OCI-LY1 (cell line): ENCODE results near the gene FN1.

Source experiments
- H2AFZ ChIP-seq: fragments of 200-600 bp; sonication (generic), shearing (Covaris generic); 2 replicates; pipeline ENCODE4 v1.6.0; 2014; ENCODE audit warnings: antibody characterized with exemption, mild to moderate bottlenecking, low read length
- H3F3A ChIP-seq: fragments of 200-600 bp; sonication (generic), shearing (Covaris generic); 2 replicates; pipeline ENCODE4 v1.6.0; 2014; ENCODE audit warnings: mild to moderate bottlenecking, antibody characterized with exemption, low read length, moderate library complexity; ENCODE audit not compliant: insufficient read depth
- H3K27ac ChIP-seq: fragments of 200-600 bp; sonication (generic); 2 replicates; pipeline ENCODE4 v1.5.1; 2014; ENCODE audit warnings: low read length, mixed run types, mild to moderate bottlenecking, low read depth; ENCODE audit not compliant: poor library complexity, severe bottlenecking
- H3K27me3 ChIP-seq: fragments of 200-600 bp; sonication (generic); 2 replicates; pipeline ENCODE4 v1.6.0; 2014; ENCODE audit warnings: antibody characterized with exemption, mild to moderate bottlenecking, low read length, moderate library complexity; ENCODE audit not compliant: insufficient read depth
- H3K36me3 ChIP-seq: fragments of 200-600 bp; sonication (generic); 2 replicates; pipeline ENCODE4 v1.6.1; 2014; ENCODE audit warnings: mild to moderate bottlenecking, antibody characterized with exemption, low read length, moderate library complexity, mixed read lengths; ENCODE audit not compliant: insufficient read depth
- H3K4me1 ChIP-seq: fragments of 200-600 bp; sonication (generic); 2 replicates; pipeline ENCODE4 v1.5.1; 2014; ENCODE audit warnings: mild to moderate bottlenecking, low read length, moderate library complexity; ENCODE audit not compliant: insufficient read depth, severe bottlenecking
- H3K4me2 ChIP-seq: fragments of 200-600 bp; sonication (generic), shearing (Covaris generic); 2 replicates; pipeline ENCODE4 v1.6.1; 2014; ENCODE audit warnings: low read length
- H3K4me3 ChIP-seq: fragments of 200-600 bp; sonication (generic); 2 replicates; pipeline ENCODE4 v1.5.1; 2014; ENCODE audit warnings: low read length, low read depth, mild to moderate bottlenecking, mixed read lengths; ENCODE audit not compliant: poor library complexity, severe bottlenecking
- H3K79me2 ChIP-seq: fragments of 200-600 bp; shearing (Covaris generic); 2 replicates; pipeline ENCODE4 v1.6.1; 2016; ENCODE audit warnings: mixed run types, low read length, mixed read lengths; ENCODE audit not compliant: insufficient read depth
- H3K9ac ChIP-seq: fragments of 200-600 bp; sonication (generic), shearing (Covaris generic); 2 replicates; pipeline ENCODE4 v1.6.1; 2014; ENCODE audit warnings: mild to moderate bottlenecking, low read length, mixed read lengths
- H3K9me2 ChIP-seq: fragments of 200-600 bp; sonication (generic), shearing (Covaris generic); 2 replicates; pipeline ENCODE4 v1.6.1; 2014; ENCODE audit warnings: low read depth, mild to moderate bottlenecking, low read length, mixed read lengths
- H3K9me3 ChIP-seq: fragments of 200-600 bp; shearing (Covaris generic); 2 replicates; pipeline ENCODE4 v1.6.1; 2014; ENCODE audit warnings: low read length, mixed read lengths
- H4K20me1 ChIP-seq: fragments of 200-600 bp; sonication (generic), shearing (Covaris generic); 2 replicates; pipeline ENCODE4 v1.6.0; 2016; ENCODE audit warnings: mild to moderate bottlenecking, low read length; ENCODE audit not compliant: insufficient read depth
- EZH2 ChIP-seq: fragments of 200-600 bp; sonication (generic), shearing (Covaris generic); IDR thresholded peaks from 2 replicates; pipeline ENCODE4 v1.8.0; 2017; ENCODE audit warnings: borderline replicate concordance, mixed run types, mild to moderate bottlenecking, antibody characterized with exemption, low read length, moderate library complexity, mixed read lengths
- TF ChIP-seq, protein P1 (sequence below): fragments of 200-600 bp; sonication (generic), shearing (Covaris generic); IDR thresholded peaks from 2 replicates; pipeline ENCODE4 v1.5.1; 2017; ENCODE audit warnings: mild to moderate bottlenecking, antibody characterized with exemption, low read length, moderate library complexity, mixed read lengths

The FN1 gene

DNA sequence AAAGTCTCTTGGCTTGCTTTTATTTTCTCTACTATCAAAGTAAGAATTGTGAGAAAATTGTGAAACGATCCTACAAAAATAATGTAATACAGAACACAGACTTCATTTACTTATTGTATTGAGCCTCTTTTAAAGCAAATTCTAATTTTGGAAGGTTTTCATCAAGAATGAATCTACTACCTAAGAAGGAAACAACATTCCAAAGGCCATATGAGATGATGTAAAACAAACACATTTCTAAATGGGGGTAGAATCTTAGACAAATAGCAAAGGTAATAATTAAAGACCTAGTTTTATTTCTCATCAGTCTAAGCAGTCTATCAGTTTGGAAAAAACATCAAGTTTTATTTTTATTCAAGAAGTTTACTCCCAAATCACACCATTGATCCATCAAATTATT, 20.6 kb downstream of the FN1 start:
- no peak for TF ChIP-seq EZH2
- TF ChIP-seq, protein P1, sequence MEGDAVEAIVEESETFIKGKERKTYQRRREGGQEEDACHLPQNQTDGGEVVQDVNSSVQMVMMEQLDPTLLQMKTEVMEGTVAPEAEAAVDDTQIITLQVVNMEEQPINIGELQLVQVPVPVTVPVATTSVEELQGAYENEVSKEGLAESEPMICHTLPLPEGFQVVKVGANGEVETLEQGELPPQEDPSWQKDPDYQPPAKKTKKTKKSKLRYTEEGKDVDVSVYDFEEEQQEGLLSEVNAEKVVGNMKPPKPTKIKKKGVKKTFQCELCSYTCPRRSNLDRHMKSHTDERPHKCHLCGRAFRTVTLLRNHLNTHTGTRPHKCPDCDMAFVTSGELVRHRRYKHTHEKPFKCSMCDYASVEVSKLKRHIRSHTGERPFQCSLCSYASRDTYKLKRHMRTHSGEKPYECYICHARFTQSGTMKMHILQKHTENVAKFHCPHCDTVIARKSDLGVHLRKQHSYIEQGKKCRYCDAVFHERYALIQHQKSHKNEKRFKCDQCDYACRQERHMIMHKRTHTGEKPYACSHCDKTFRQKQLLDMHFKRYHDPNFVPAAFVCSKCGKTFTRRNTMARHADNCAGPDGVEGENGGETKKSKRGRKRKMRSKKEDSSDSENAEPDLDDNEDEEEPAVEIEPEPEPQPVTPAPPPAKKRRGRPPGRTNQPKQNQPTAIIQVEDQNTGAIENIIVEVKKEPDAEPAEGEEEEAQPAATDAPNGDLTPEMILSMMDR = no peak
- no peak overlapping the region for H3K9ac ChIP-seq

DNA sequence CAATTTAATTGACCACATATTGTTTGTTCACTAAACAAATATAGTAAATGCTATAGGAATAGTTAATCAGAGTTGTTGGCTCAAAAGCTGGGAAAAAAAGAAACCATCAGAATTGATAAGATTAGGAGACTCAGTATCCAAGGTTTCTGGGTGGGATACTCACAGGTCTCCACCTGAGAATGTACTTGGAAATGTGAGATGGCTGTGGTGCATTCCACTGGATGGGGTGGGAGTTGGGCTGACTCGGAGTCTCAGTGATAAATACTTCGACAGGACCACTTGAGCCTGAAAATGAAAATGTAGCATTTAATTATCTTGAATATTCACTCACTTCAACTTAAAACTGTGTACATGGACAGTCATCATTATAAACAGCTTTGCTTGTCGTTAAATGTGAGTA, 21.2 kb downstream of the FN1 start:
- no peak overlapping the region for H3K4me3 ChIP-seq
- TF ChIP-seq, protein P1 = no peak
- TF ChIP-seq EZH2 = no peak
- H3K36me3 ChIP-seq = no peaks in the 10 kb centered on the region
- H3K9ac ChIP-seq = no peak overlapping the region
- H3K79me2 ChIP-seq = no peaks in the 10 kb centered on the region
- H3K4me1 ChIP-seq = no peaks in the 10 kb centered on the region
- no peaks in the 10 kb centered on the region for H3F3A ChIP-seq
- H3K9me3 ChIP-seq = no peaks in the 10 kb centered on the region
- no peaks in the 10 kb centered on the region; the same call in 1 of the 2 replicates for H3K27me3 ChIP-seq
- no peak overlapping the region for H2AFZ ChIP-seq
- no peak overlapping the region for H3K4me2 ChIP-seq
- no peaks in the 10 kb centered on the region for H4K20me1 ChIP-seq
- no peaks in the 10 kb centered on the region for H3K9me2 ChIP-seq
- H3K27ac ChIP-seq = no peak overlapping the region

More for the DNA sequence above, 20.6 kb downstream of the FN1 start:
- Histone ChIP-seq H3K4me1 (no peaks in the 10 kb centered on the region), H3K79me2 (no peaks in the 10 kb centered on the region), H3K9me3 (no peaks in the 10 kb centered on the region), H3K27me3 (no peaks in the 10 kb centered on the region), H3K9me2 (no peaks in the 10 kb centered on the region), H3K36me3 (no peaks in the 10 kb centered on the region), H3K27ac (no peak overlapping the region), H3F3A (no peaks in the 10 kb centered on the region), H2AFZ (no peak overlapping the region), H3K4me3 (no peak overlapping the region), H4K20me1 (no peaks in the 10 kb centered on the region), H3K4me2 (no peak overlapping the region)

DNA sequence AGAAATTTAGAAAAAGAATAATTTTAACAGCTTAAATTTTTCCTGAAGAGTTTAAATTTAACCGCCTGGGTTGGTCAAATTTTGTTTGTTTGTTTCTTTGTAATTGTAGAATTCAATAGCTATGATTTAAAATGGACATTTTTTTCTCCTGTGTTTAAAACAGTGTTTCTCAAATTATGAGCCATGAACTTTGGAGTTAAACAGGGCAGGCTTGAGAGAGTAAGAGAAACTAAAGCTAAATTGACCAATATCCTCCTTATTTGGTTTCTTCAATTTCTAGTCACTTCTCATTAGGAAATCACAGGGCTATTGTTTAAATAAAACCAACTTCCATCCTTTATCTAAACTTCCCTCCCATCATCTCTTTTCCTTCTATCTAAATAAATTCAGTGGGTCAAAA, 21.9 kb downstream of the FN1 start:
- H4K20me1 ChIP-seq = no peaks in the 10 kb centered on the region
- H3F3A ChIP-seq = no peaks in the 10 kb centered on the region
- no peaks in the 10 kb centered on the region for H3K9me2 ChIP-seq
- no peak overlapping the region for H3K4me2 ChIP-seq
- no peaks in the 10 kb centered on the region for H3K36me3 ChIP-seq
- no peak overlapping the region for H2AFZ ChIP-seq
- H3K4me3 ChIP-seq = no peak overlapping the region
- H3K4me1 ChIP-seq = no peaks in the 10 kb centered on the region
- H3K9me3 ChIP-seq = no peaks in the 10 kb centered on the region
- peaks cover 4% of the 10 kb centered on the region; the same call in 1 of the 2 replicates for H3K27me3 ChIP-seq
- no peak overlapping the region for H3K9ac ChIP-seq
- no peaks in the 10 kb centered on the region for H3K79me2 ChIP-seq
- H3K27ac ChIP-seq = no peak overlapping the region
- TF ChIP-seq, protein P1 = no peak
- TF ChIP-seq EZH2 = no peak
